Caco-2 (cell line): ENCODE data around the gene USP22. TPM values are rescaled to one million over a fixed set of nuclear protein-coding genes. Genes with fewer than 3 reads are reported as not detected.

Source experiments
- BruUV-seq: library from RNA; stranded (reverse); fragments of 400-500 nt; replicated peaks from 2 replicates; lab custom pipeline; 2021; lab: Mats Ljungman, UMichigan
- CTCF ChIA-PET: fragments of 300-600 bp; sonication (Branson Sonifier 250); formaldehyde crosslinking; loops from one replicate; lab custom pipeline; 2022; ENCODE audit warnings: antibody characterized with exemption; lab: Charles Lee
- POLR2A ChIA-PET: fragments of 300-600 bp; sonication (Branson Sonifier 250); formaldehyde crosslinking; loops from one replicate; lab custom pipeline; 2022; ENCODE audit warnings: antibody characterized with exemption; lab: Charles Lee
- DNase-seq, 2 experiments: peaks; one replicate each; pipeline versions ENCODE4 v3.0.0 to v3.0.0-alpha.2; 2020 to 2022
- H3K27me3 ChIP-seq: replicated peaks from 2 replicates; pipeline ENCODE4 v1.6.0; 2011; ENCODE audit warnings: low read length; ENCODE audit not compliant: control insufficient read depth, insufficient read depth
- H3K36me3 ChIP-seq: 2 replicates; pipeline ENCODE4 v1.5.1; 2011; ENCODE audit warnings: low read length; ENCODE audit not compliant: control insufficient read depth, insufficient read depth
- H3K4me1 ChIP-seq: fragments of 250-450 bp; sonication (Bioruptor Pico); 2 replicates; pipeline ENCODE4 v1.5.1; 2020; ENCODE audit warnings: mild to moderate bottlenecking
- H3K4me3 ChIP-seq: 2 replicates; pipeline ENCODE4 v1.5.1; 2011; ENCODE audit warnings: low read depth, mild to moderate bottlenecking, control low read depth, low read length
- H3K9me3 ChIP-seq: fragments of 250-450 bp; sonication (Bioruptor Pico); 2 replicates; pipeline ENCODE4 v1.5.1; 2020; ENCODE audit warnings: mild to moderate bottlenecking, moderate library complexity
- H3K27ac Mint-ChIP-seq: one replicate; pipeline ENCODE4 v1.8.0; 2022; ENCODE audit warnings: mixed read lengths; ENCODE audit not compliant: unreplicated experiment
- H3K27me3 Mint-ChIP-seq: one replicate; pipeline ENCODE4 v1.8.0; 2022; ENCODE audit warnings: mixed read lengths; ENCODE audit not compliant: insufficient read depth, unreplicated experiment
- H3K36me3 Mint-ChIP-seq: one replicate; pipeline ENCODE4 v1.8.0; 2022; ENCODE audit warnings: mild to moderate bottlenecking, mixed read lengths; ENCODE audit not compliant: insufficient read depth, unreplicated experiment
- H3K4me1 Mint-ChIP-seq: one replicate; pipeline ENCODE4 v1.8.0; 2022; ENCODE audit warnings: low read depth, mixed read lengths; ENCODE audit not compliant: unreplicated experiment
- H3K4me3 Mint-ChIP-seq: one replicate; pipeline ENCODE4 v1.8.0; 2022; ENCODE audit warnings: mild to moderate bottlenecking, moderate library complexity, mixed read lengths; ENCODE audit not compliant: unreplicated experiment
- H3K9me3 Mint-ChIP-seq: one replicate; pipeline ENCODE4 v1.8.0; 2022; ENCODE audit warnings: mixed read lengths; ENCODE audit not compliant: unreplicated experiment
- intact Hi-C: fragments of 100-400 bp; cut with micrococcal nuclease; formaldehyde crosslinking; loops from one replicate; pipeline ENCODE4 v1.10.0; 2022; ENCODE audit not compliant: unreplicated experiment
- total RNA-seq: library from RNA; stranded (reverse); gene quantifications from 2 replicates; pipeline ENCODE4 v1.2.3, GENCODE V29; 2022
- TF ChIP-seq, protein P1 (sequence below), 2 experiments: fragments of 200-600 bp in 1 of 2; IDR thresholded peaks; 1 replicate in 1 of 2; 2 replicates in 1 of 2; pipeline versions ENCODE4 v1.5.1 to v1.8.0; 2011 to 2022; ENCODE audit warnings: antibody characterized with exemption in 1 of 2, control low read depth in 1 of 2, inconsistent platforms in 1 of 2, low read depth in 1 of 2, low read length in 1 of 2, mild to moderate bottlenecking in 1 of 2, moderate library complexity in 1 of 2; ENCODE audit not compliant: insufficient read depth in 1 of 2, severe bottlenecking in 1 of 2, unreplicated experiment in 1 of 2

USP22 gene
- total RNA-seq, 1 experiment from 2014 or later = 267 TPM

- Mint-ChIP-seq H3K36me3 (peaks cover 78% of the 10 kb centered on the region), H3K4me1 (peaks cover 12% of the 10 kb centered on the region), H3K27ac (no peak overlapping the region), H3K27me3 (no peaks in the 10 kb centered on the region), H3K9me3 (no peaks in the 10 kb centered on the region), H3K4me3 (no peak overlapping the region)
- TF ChIP-seq, protein P1, sequence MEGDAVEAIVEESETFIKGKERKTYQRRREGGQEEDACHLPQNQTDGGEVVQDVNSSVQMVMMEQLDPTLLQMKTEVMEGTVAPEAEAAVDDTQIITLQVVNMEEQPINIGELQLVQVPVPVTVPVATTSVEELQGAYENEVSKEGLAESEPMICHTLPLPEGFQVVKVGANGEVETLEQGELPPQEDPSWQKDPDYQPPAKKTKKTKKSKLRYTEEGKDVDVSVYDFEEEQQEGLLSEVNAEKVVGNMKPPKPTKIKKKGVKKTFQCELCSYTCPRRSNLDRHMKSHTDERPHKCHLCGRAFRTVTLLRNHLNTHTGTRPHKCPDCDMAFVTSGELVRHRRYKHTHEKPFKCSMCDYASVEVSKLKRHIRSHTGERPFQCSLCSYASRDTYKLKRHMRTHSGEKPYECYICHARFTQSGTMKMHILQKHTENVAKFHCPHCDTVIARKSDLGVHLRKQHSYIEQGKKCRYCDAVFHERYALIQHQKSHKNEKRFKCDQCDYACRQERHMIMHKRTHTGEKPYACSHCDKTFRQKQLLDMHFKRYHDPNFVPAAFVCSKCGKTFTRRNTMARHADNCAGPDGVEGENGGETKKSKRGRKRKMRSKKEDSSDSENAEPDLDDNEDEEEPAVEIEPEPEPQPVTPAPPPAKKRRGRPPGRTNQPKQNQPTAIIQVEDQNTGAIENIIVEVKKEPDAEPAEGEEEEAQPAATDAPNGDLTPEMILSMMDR (IDR thresholded peaks at IDR 0.05; ENCODE audit: insufficient read depth in 1 of 2, low read depth in 1 of 2, low read length in 1 of 2, severe bottlenecking in 1 of 2, unreplicated experiment in 1 of 2) = no peak
- H3K4me3 ChIP-seq = no peak overlapping the region
- intact Hi-C loops = no loop called here
- H3K4me1 ChIP-seq = no peaks in the 10 kb centered on the region
- no peaks in the 10 kb centered on the region for H3K27me3 ChIP-seq
- DNase-seq = no peak
- H3K36me3 ChIP-seq = peaks cover 1% of the 10 kb centered on the region
- H3K9me3 ChIP-seq = no peaks in the 10 kb centered on the region
- no TSS peak for BruUV-seq
- POLR2A ChIA-PET = no interaction called here
- CTCF ChIA-PET = no interaction called here
Observed at GRCh38 chr17:21029515-21029914, 13.3 kb downstream of the USP22 start.

DNA sequence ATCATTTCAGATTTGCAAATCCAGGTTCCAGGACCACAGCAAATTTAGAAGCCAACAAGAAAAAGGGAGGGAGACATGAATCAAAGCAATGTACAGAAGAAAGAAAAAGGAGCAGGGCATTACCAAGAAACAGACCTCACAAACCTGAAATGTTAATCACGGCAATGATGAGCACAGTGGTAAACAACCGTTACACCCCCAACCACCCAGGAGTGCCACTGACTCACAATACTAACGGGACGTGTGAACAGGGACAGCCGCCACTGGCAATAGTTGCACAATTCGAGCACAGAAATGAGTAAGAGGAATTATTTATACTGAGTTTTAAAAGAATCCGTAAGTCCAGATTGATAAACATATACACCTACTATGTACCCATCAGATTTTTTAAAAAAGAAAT is 13.8 kb downstream of the USP22 start:
- Histone ChIP-seq H3K36me3 (peaks cover 1% of the 10 kb centered on the region), H3K27me3 (no peaks in the 10 kb centered on the region), H3K4me3 (no peak overlapping the region), H3K9me3 (no peaks in the 10 kb centered on the region), H3K4me1 (no peaks in the 10 kb centered on the region)
- ChIA-PET CTCF (no interaction called here), POLR2A (no interaction called here)
- TF ChIP-seq, protein P1 (IDR thresholded peaks at IDR 0.05; ENCODE audit: insufficient read depth in 1 of 2, low read depth in 1 of 2, low read length in 1 of 2, severe bottlenecking in 1 of 2, unreplicated experiment in 1 of 2) = no peak
- no peak for DNase-seq
- intact Hi-C loops = no loop called here
- Mint-ChIP-seq H3K27me3 (no peaks in the 10 kb centered on the region), H3K9me3 (no peaks in the 10 kb centered on the region), H3K27ac (no peak overlapping the region), H3K4me3 (no peak overlapping the region), H3K4me1 (peaks cover 7% of the 10 kb centered on the region), H3K36me3 (peaks cover 78% of the 10 kb centered on the region)
- BruUV-seq = no TSS peak

GRCh38 chr17:21028192-21028591 is 14.6 kb downstream of the USP22 start:
- no peak overlapping the region for H3K4me3 Mint-ChIP-seq
- peaks cover 78% of the 10 kb centered on the region for H3K36me3 Mint-ChIP-seq
- BruUV-seq = no TSS peak
- ChIA-PET CTCF (interaction anchor here (0.6 kb wide), 1 partner anchor 35 kb away, joined by 5 read pairs; no protein-coding TSS in a partner anchor), POLR2A (no interaction called here)
- intact Hi-C loops = no loop called here
- H3K9me3 Mint-ChIP-seq = no peaks in the 10 kb centered on the region
- H3K27ac Mint-ChIP-seq = no peak overlapping the region
- no peaks in the 10 kb centered on the region for H3K27me3 Mint-ChIP-seq
- Histone ChIP-seq H3K4me3 (no peak overlapping the region), H3K36me3 (peaks cover 1% of the 10 kb centered on the region), H3K27me3 (no peaks in the 10 kb centered on the region), H3K9me3 (no peaks in the 10 kb centered on the region), H3K4me1 (no peaks in the 10 kb centered on the region)
- TF ChIP-seq, protein P1 (IDR thresholded peaks at IDR 0.05; ENCODE audit: insufficient read depth in 1 of 2, low read depth in 1 of 2, low read length in 1 of 2, severe bottlenecking in 1 of 2, unreplicated experiment in 1 of 2) = no peak
- DNase-seq = no peak
- H3K4me1 Mint-ChIP-seq = peaks cover 7% of the 10 kb centered on the region
